Progenitor cell of endocrine pancreas (in vitro differentiated cells): ENCODE results near the gene DENND1A. TPM values are rescaled to one million over a fixed set of nuclear protein-coding genes. Genes with fewer than 3 reads are reported as not detected.

Experiments used
- DNase-seq: peaks from one replicate; pipeline ENCODE4 v3.0.0; 2021; ENCODE audit warnings: low spot score; ENCODE audit not compliant: unreplicated experiment
- H3K27ac Mint-ChIP-seq: 2 replicates; pipeline ENCODE4 v1.8.0; 2021; ENCODE audit warnings: mild to moderate bottlenecking, moderate library complexity, mixed read lengths
- H3K27me3 Mint-ChIP-seq: 2 replicates; pipeline ENCODE4 v1.8.0; 2021; ENCODE audit warnings: mixed read lengths
- H3K36me3 Mint-ChIP-seq: 2 replicates; pipeline ENCODE4 v1.8.0; 2022; ENCODE audit warnings: mixed read lengths; ENCODE audit not compliant: insufficient read depth
- H3K4me1 Mint-ChIP-seq: 2 replicates; pipeline ENCODE4 v1.8.0; 2021; ENCODE audit warnings: low read depth, mixed read lengths
- H3K4me3 Mint-ChIP-seq: 2 replicates; pipeline ENCODE4 v1.8.0; 2021; ENCODE audit warnings: low read depth, mild to moderate bottlenecking, moderate library complexity, mixed read lengths
- H3K9me3 Mint-ChIP-seq: 2 replicates; pipeline ENCODE4 v1.8.0; 2021; ENCODE audit warnings: low read depth, mixed read lengths
- total RNA-seq: library from RNA; stranded (reverse); gene quantifications from 2 replicates; pipeline ENCODE4 v1.2.1, GENCODE V29; 2021
- TF ChIP-seq, protein P1 (sequence below): fragments of 200-600 bp; sonication (generic); IDR thresholded peaks from one replicate; pipeline ENCODE4 v1.5.0; 2021; ENCODE audit warnings: antibody characterized with exemption, mild to moderate bottlenecking; ENCODE audit not compliant: unreplicated experiment

DENND1A gene
- total RNA-seq, 1 donor from 2014 or later, result 20.1 TPM

DNA sequence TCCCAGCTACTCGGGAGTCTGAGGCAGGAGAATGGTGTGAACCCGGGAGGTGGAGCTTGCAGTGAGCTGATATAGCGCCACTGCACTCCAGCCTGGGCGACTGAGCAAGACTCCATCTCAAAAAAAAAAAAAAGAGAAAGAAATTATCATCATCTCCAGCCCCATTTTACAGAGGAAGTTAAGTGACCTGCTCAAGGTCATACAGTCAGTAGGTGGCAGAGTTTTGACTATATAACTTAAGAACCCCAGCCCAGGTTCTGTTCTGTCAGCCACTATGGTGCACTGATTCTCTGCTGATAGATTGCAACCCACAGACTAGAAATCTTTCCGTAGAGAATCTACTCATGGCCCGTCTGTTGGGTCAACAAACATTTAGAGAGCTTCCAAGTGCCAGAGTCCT is 25.7 kb upstream of the DENND1A start:
- DNase-seq, result no peak
- no peaks in the 10 kb centered on the region for H3K36me3 Mint-ChIP-seq
- H3K4me1 Mint-ChIP-seq, result peaks cover 10% of the 10 kb centered on the region
- no peak overlapping the region for H3K27ac Mint-ChIP-seq
- TF ChIP-seq, protein P1, sequence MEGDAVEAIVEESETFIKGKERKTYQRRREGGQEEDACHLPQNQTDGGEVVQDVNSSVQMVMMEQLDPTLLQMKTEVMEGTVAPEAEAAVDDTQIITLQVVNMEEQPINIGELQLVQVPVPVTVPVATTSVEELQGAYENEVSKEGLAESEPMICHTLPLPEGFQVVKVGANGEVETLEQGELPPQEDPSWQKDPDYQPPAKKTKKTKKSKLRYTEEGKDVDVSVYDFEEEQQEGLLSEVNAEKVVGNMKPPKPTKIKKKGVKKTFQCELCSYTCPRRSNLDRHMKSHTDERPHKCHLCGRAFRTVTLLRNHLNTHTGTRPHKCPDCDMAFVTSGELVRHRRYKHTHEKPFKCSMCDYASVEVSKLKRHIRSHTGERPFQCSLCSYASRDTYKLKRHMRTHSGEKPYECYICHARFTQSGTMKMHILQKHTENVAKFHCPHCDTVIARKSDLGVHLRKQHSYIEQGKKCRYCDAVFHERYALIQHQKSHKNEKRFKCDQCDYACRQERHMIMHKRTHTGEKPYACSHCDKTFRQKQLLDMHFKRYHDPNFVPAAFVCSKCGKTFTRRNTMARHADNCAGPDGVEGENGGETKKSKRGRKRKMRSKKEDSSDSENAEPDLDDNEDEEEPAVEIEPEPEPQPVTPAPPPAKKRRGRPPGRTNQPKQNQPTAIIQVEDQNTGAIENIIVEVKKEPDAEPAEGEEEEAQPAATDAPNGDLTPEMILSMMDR, result no peak
- peaks cover 72% of the 10 kb centered on the region for H3K27me3 Mint-ChIP-seq
- H3K9me3 Mint-ChIP-seq, result no peaks in the 10 kb centered on the region
- H3K4me3 Mint-ChIP-seq, result no peak overlapping the region

DNA sequence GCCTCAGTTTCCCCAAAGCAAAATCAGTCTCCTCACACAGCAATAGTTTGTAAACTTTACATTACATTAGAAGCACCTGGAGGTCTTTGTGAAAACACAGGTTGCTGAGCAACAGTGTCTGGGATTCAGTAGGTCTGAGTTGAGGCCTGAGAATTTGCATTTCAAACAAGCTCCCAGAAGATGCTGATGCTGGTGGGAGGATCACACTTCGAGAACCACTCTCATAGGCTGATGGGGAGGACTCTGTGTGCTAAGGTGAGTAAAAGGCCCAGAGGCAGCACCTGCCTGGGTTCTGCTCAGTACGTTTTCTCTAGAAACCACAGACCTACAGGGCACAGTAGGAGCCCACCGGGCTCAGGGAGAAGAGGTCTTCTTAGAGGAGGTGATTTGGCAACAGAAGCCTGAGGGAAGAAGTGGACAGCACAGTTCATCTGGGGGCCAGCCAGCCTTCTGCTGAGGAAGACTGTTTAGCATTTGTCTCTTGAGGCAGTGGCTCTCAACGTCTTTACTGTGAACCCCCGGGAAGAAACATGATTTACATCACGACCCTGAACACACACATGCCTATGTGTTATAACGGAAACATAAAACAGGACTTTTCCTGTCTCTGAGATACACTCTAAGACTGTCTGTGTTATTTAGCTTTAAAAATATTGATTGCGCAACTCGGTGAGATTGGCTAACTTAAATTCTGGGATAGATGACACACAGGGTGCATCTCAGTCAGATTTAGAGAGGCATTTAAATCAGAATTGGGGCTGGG is 24.8 kb upstream of the DENND1A start:
- Mint-ChIP-seq H3K36me3 (no peaks in the 10 kb centered on the region), H3K27me3 (peaks cover 67% of the 10 kb centered on the region), H3K4me1 (peaks cover 10% of the 10 kb centered on the region), H3K9me3 (no peaks in the 10 kb centered on the region), H3K4me3 (no peak overlapping the region), H3K27ac (no peak overlapping the region)
- DNase-seq, result no peak
- TF ChIP-seq, protein P1, result no peak

DNA sequence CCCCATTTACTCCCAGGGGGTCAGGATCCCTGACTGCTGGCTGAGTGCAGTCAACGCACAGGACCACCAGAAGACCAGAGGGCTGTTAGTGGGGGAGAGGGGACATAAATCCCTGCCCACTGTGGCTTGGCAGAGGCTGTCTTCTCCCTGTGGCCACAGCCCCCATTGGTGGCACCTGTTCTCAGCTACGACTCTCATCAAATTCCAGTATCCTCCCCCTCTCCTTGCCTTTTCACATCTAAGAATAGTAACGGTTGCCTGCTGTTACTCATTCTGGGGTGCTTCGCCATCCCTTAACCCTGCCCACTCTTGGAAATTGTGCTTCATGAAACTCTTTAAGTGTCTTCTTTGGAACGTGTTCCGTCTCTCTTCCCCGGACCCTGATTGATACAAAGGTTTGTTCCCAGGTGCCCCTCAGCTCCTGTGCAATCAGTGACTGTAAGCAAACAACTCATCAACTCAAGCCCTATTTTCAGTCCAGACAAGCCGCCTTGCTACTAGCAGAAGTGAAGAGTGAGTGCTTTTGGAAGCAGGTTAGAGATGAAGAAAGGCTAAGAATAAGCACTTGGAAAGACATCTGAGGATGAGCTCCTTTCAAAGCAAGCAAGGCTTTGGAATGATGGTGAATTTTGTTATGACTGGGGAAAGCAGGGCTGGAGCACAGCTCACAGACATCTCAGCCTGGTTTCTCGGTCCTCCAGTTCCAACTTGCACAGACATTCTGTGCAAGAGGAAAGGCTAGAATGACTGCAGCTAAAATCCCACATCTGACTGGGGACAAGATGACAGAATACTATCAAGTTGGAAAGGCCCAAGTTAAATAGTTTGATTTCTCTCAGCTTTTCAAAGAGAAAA is 22.9 kb upstream of the DENND1A start:
- no peak for DNase-seq
- Mint-ChIP-seq H3K27ac (no peak overlapping the region), H3K4me3 (no peak overlapping the region), H3K4me1 (peaks cover 10% of the 10 kb centered on the region), H3K27me3 (peaks cover 51% of the 10 kb centered on the region), H3K9me3 (no peaks in the 10 kb centered on the region), H3K36me3 (no peaks in the 10 kb centered on the region)
- TF ChIP-seq, protein P1, result no peak

DNA sequence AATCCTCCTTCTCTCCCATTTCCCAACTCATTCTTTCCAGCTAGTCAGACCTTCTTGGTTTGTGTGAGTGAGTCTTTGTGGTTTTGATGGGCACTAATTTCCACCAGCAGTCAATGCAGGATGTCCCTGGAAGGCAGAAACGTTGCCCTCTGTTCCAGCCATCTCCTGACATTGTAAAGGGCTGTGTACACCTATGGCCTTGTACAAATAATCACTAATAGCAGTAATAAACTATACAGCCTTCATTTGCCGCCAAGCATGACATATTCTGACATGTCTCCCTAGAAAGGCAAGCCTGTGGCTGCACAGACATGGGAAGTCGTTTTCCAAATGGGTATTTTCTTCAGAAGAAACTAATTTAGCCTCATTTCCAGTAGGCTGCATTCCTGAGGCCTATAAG is 18.4 kb upstream of the DENND1A start:
- Mint-ChIP-seq H3K4me3 (no peak overlapping the region), H3K9me3 (no peaks in the 10 kb centered on the region), H3K36me3 (no peaks in the 10 kb centered on the region), H3K27ac (no peak overlapping the region), H3K4me1 (peaks cover 6% of the 10 kb centered on the region), H3K27me3 (peaks cover 37% of the 10 kb centered on the region)
- no peak for DNase-seq
- TF ChIP-seq, protein P1, result no peak

DNA sequence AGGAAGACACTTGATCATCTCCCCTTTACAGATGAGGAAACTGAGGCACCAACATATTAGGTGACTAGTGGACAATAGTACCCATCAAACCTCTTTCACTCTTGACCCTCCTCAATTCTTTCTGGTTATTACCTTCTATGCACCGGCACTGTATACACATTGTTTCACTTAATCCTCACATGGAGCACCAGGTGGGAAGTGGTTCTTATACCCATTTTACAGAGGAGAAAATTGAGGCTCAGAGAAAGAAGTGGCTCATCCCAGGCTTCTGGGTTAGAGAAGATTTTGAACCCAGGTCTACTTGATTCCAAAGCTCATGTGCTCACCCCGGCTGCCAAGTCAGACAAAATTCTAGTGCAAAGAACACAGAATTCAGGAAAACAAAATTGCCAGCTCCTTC is 17.4 kb upstream of the DENND1A start:
- Mint-ChIP-seq H3K4me3 (no peak overlapping the region), H3K27ac (no peak overlapping the region), H3K27me3 (peaks cover 27% of the 10 kb centered on the region), H3K9me3 (no peaks in the 10 kb centered on the region), H3K4me1 (no peaks in the 10 kb centered on the region), H3K36me3 (no peaks in the 10 kb centered on the region)
- no peak for DNase-seq
- TF ChIP-seq, protein P1, result no peak
